Measurements from ENCODE around the gene BCAS4.

BCAS4 gene

GRCh38 chr20:50821994-50822393, 27.1 kb downstream of the BCAS4 start:
- Histone ChIP-seq H3K4me3 (ENCODE audit: control insufficient read depth in 1 of 7, extremely low read depth in 1 of 7, insufficient read depth in 4 of 7, low read depth in 2 of 7, low read length in 6 of 7) (no peak overlapping the region), H3K27ac (ENCODE audit: insufficient read depth in 1 of 2, low read depth in 1 of 2, low read length in 2 of 2, poor library complexity in 1 of 2, severe bottlenecking in 2 of 2) (no peak overlapping the region), H3K9me3 (ENCODE audit: control extremely low read depth in 1 of 5, control insufficient read depth in 4 of 5, insufficient read depth in 2 of 5, low read depth in 1 of 5, low read length in 4 of 5) (no peaks in the 10 kb centered on the region), H3K36me3 (ENCODE audit: control insufficient read depth in 4 of 4, insufficient read depth in 4 of 4, low read length in 3 of 4) (peaks cover 0 to 5% (median 0%) of the 10 kb centered on the region in 4 experiments), H3K4me1 (ENCODE audit: control extremely low read depth in 1 of 4, control insufficient read depth in 4 of 4, insufficient read depth in 4 of 4, low read length in 3 of 4) (peaks cover 0 to 36% (median 30%) of the 10 kb centered on the region in 4 experiments), H3K27me3 (replicated peaks in 2 of 5; ENCODE audit: control insufficient read depth in 4 of 5, insufficient read depth in 5 of 5, low read length in 4 of 5) (no peaks in the 10 kb centered on the region)
- ChIA-PET CTCF (interaction anchor here (1.0 to 2.2 kb wide), 5 partner anchors 18 to 109 kb away, joined by 3 to 9 read pairs (median 5); partner anchors contain the start of genes ADNP and BCAS4), POLR2A (no interaction called here)
- 71% methylated on average over 7 of the region's 7 CpGs for WGBS (ENCODE audit: insufficient coverage)
- no peak for DNase-seq

GRCh38 chr20:50823319-50823718, 28.5 kb downstream of the BCAS4 start:
- Histone ChIP-seq H3K36me3 (ENCODE audit: control insufficient read depth in 4 of 4, insufficient read depth in 4 of 4, low read length in 3 of 4) (peaks cover 0 to 10% (median 0%) of the 10 kb centered on the region in 4 experiments), H3K4me3 (ENCODE audit: control insufficient read depth in 1 of 7, extremely low read depth in 1 of 7, insufficient read depth in 4 of 7, low read depth in 2 of 7, low read length in 6 of 7) (no peak overlapping the region), H3K27me3 (replicated peaks in 2 of 5; ENCODE audit: control insufficient read depth in 4 of 5, insufficient read depth in 5 of 5, low read length in 4 of 5) (no peaks in the 10 kb centered on the region), H3K4me1 (ENCODE audit: control extremely low read depth in 1 of 4, control insufficient read depth in 4 of 4, insufficient read depth in 4 of 4, low read length in 3 of 4) (peaks cover 0 to 25% (median 24%) of the 10 kb centered on the region in 4 experiments), H3K27ac (ENCODE audit: insufficient read depth in 1 of 2, low read depth in 1 of 2, low read length in 2 of 2, poor library complexity in 1 of 2, severe bottlenecking in 2 of 2) (no peak overlapping the region), H3K9me3 (ENCODE audit: control extremely low read depth in 1 of 5, control insufficient read depth in 4 of 5, insufficient read depth in 2 of 5, low read depth in 1 of 5, low read length in 4 of 5) (no peaks in the 10 kb centered on the region)
- CTCF ChIA-PET = interaction anchor here (0.7 to 1.4 kb wide), 5 partner anchors 28 to 108 kb away, joined by 3 to 5 read pairs (median 3); partner anchors contain the start of genes ADNP and BCAS4
- WGBS (ENCODE audit: insufficient coverage) = 100% methylated on average over 2 of the region's 6 CpGs
- POLR2A ChIA-PET = interaction anchor here (1.1 kb wide), 1 partner anchor 108 kb away, joined by 3 read pairs; the partner anchor contains the start of gene ADNP
- no peak for DNase-seq

- Histone ChIP-seq H3K27me3 (replicated peaks in 2 of 5; ENCODE audit: control insufficient read depth in 4 of 5, insufficient read depth in 5 of 5, low read length in 4 of 5) (no peaks in the 10 kb centered on the region), H3K36me3 (ENCODE audit: control insufficient read depth in 4 of 4, insufficient read depth in 4 of 4, low read length in 3 of 4) (peaks cover 0 to 13% (median 0%) of the 10 kb centered on the region in 4 experiments), H3K4me1 (ENCODE audit: control extremely low read depth in 1 of 4, control insufficient read depth in 4 of 4, insufficient read depth in 4 of 4, low read length in 3 of 4) (peaks cover 0 to 22% (median 20%) of the 10 kb centered on the region in 4 experiments), H3K27ac (ENCODE audit: insufficient read depth in 1 of 2, low read depth in 1 of 2, low read length in 2 of 2, poor library complexity in 1 of 2, severe bottlenecking in 2 of 2) (no peak overlapping the region), H3K4me3 (ENCODE audit: control insufficient read depth in 1 of 7, extremely low read depth in 1 of 7, insufficient read depth in 4 of 7, low read depth in 2 of 7, low read length in 6 of 7) (no peak overlapping the region), H3K9me3 (ENCODE audit: control extremely low read depth in 1 of 5, control insufficient read depth in 4 of 5, insufficient read depth in 2 of 5, low read depth in 1 of 5, low read length in 4 of 5) (no peaks in the 10 kb centered on the region)
- ChIA-PET CTCF (interaction anchor here (0.7 to 1.5 kb wide), 5 partner anchors 17 to 63 kb away, joined by 3 to 5 read pairs (median 3); no protein-coding TSS in a partner anchor), POLR2A (no interaction called here)
- 98% methylated on average over 3 of the region's 3 CpGs for WGBS (ENCODE audit: insufficient coverage)
- no peak for DNase-seq
Observed at GRCh38 chr20:50824137-50824536, 29.3 kb downstream of the BCAS4 start.

- WGBS (ENCODE audit: insufficient coverage) = 100% methylated on average over 2 of the region's 2 CpGs
- POLR2A ChIA-PET = no interaction called here
Observed at GRCh38 chr20:50826121-50826520, 31.3 kb downstream of the BCAS4 start.

GRCh38 chr20:50828363-50829136, 33.7 kb downstream of the BCAS4 start:
- H3K4me1 ChIP-seq (ENCODE audit: control extremely low read depth in 1 of 4, control insufficient read depth in 4 of 4, insufficient read depth in 4 of 4, low read length in 3 of 4) = no peaks in the 10 kb centered on the region
- 97% methylated on average over 13 of the region's 13 CpGs for WGBS (ENCODE audit: insufficient coverage)
- ChIA-PET CTCF (no interaction called here), POLR2A (no interaction called here)
- H3K27me3 ChIP-seq (replicated peaks in 2 of 5; ENCODE audit: control insufficient read depth in 4 of 5, insufficient read depth in 5 of 5, low read length in 4 of 5) = no peaks in the 10 kb centered on the region
- no peaks in the 10 kb centered on the region for H3K9me3 ChIP-seq (ENCODE audit: control extremely low read depth in 1 of 5, control insufficient read depth in 4 of 5, insufficient read depth in 2 of 5, low read depth in 1 of 5, low read length in 4 of 5)
- H3K4me3 ChIP-seq (ENCODE audit: control insufficient read depth in 1 of 7, extremely low read depth in 1 of 7, insufficient read depth in 4 of 7, low read depth in 2 of 7, low read length in 6 of 7) = no peak overlapping the region
- H3K36me3 ChIP-seq (ENCODE audit: control insufficient read depth in 4 of 4, insufficient read depth in 4 of 4, low read length in 3 of 4) = peaks cover 2 to 40% (median 9%) of the 10 kb centered on the region in 4 experiments
- no peak for DNase-seq
- H3K27ac ChIP-seq (ENCODE audit: insufficient read depth in 1 of 2, low read depth in 1 of 2, low read length in 2 of 2, poor library complexity in 1 of 2, severe bottlenecking in 2 of 2) = no peak overlapping the region

More at GRCh38 chr20:50826121-50826520, 31.3 kb downstream of the BCAS4 start:
- Histone ChIP-seq H3K4me3 (ENCODE audit: control insufficient read depth in 1 of 7, extremely low read depth in 1 of 7, insufficient read depth in 4 of 7, low read depth in 2 of 7, low read length in 6 of 7) (no peak overlapping the region), H3K27ac (ENCODE audit: insufficient read depth in 1 of 2, low read depth in 1 of 2, low read length in 2 of 2, poor library complexity in 1 of 2, severe bottlenecking in 2 of 2) (no peak overlapping the region), H3K36me3 (ENCODE audit: control insufficient read depth in 4 of 4, insufficient read depth in 4 of 4, low read length in 3 of 4) (peaks cover 0 to 21% (median 3%) of the 10 kb centered on the region in 4 experiments), H3K9me3 (ENCODE audit: control extremely low read depth in 1 of 5, control insufficient read depth in 4 of 5, insufficient read depth in 2 of 5, low read depth in 1 of 5, low read length in 4 of 5) (no peaks in the 10 kb centered on the region), H3K4me1 (ENCODE audit: control extremely low read depth in 1 of 4, control insufficient read depth in 4 of 4, insufficient read depth in 4 of 4, low read length in 3 of 4) (peaks cover 0 to 10% (median 9%) of the 10 kb centered on the region in 4 experiments), H3K27me3 (replicated peaks in 2 of 5; ENCODE audit: control insufficient read depth in 4 of 5, insufficient read depth in 5 of 5, low read length in 4 of 5) (no peaks in the 10 kb centered on the region)
- no peak for DNase-seq
- CTCF ChIA-PET = interaction anchor here (1.0 to 1.1 kb wide), 2 partner anchors 35 to 38 kb away, joined by 3 read pairs; no protein-coding TSS in a partner anchor

- no peak for DNase-seq
- H3K27ac ChIP-seq (ENCODE audit: insufficient read depth in 1 of 2, low read depth in 1 of 2, low read length in 2 of 2, poor library complexity in 1 of 2, severe bottlenecking in 2 of 2) = no peak overlapping the region
- no peaks in the 10 kb centered on the region for H3K9me3 ChIP-seq (ENCODE audit: control extremely low read depth in 1 of 5, control insufficient read depth in 4 of 5, insufficient read depth in 2 of 5, low read depth in 1 of 5, low read length in 4 of 5)
- no peaks in the 10 kb centered on the region for H3K4me1 ChIP-seq (ENCODE audit: control extremely low read depth in 1 of 4, control insufficient read depth in 4 of 4, insufficient read depth in 4 of 4, low read length in 3 of 4)
- no peaks in the 10 kb centered on the region for H3K27me3 ChIP-seq (replicated peaks in 2 of 5; ENCODE audit: control insufficient read depth in 4 of 5, insufficient read depth in 5 of 5, low read length in 4 of 5)
- peaks cover 2 to 52% (median 10%) of the 10 kb centered on the region in 4 experiments for H3K36me3 ChIP-seq (ENCODE audit: control insufficient read depth in 4 of 4, insufficient read depth in 4 of 4, low read length in 3 of 4)
- CTCF ChIA-PET = interaction anchor here (0.9 to 2.1 kb wide), 3 partner anchors 13 to 98 kb away, joined by 3 to 5 read pairs (median 3); partner anchors contain the start of gene BCAS4
- POLR2A ChIA-PET = no interaction called here
- WGBS (ENCODE audit: insufficient coverage) = 100% methylated on average over 2 of the region's 6 CpGs
- no peak overlapping the region for H3K4me3 ChIP-seq (ENCODE audit: control insufficient read depth in 1 of 7, extremely low read depth in 1 of 7, insufficient read depth in 4 of 7, low read depth in 2 of 7, low read length in 6 of 7)
Observed at GRCh38 chr20:50831622-50832021, 36.8 kb downstream of the BCAS4 start.

- POLR2A ChIA-PET = no interaction called here
- no peaks in the 10 kb centered on the region for H3K27me3 ChIP-seq (replicated peaks in 2 of 5; ENCODE audit: control insufficient read depth in 4 of 5, insufficient read depth in 5 of 5, low read length in 4 of 5)
- no peaks in the 10 kb centered on the region for H3K9me3 ChIP-seq (ENCODE audit: control extremely low read depth in 1 of 5, control insufficient read depth in 4 of 5, insufficient read depth in 2 of 5, low read depth in 1 of 5, low read length in 4 of 5)
- no peaks in the 10 kb centered on the region for H3K4me1 ChIP-seq (ENCODE audit: control extremely low read depth in 1 of 4, control insufficient read depth in 4 of 4, insufficient read depth in 4 of 4, low read length in 3 of 4)
- H3K4me3 ChIP-seq (ENCODE audit: control insufficient read depth in 1 of 7, extremely low read depth in 1 of 7, insufficient read depth in 4 of 7, low read depth in 2 of 7, low read length in 6 of 7) = no peak overlapping the region
- no peak for DNase-seq
- no peak overlapping the region for H3K27ac ChIP-seq (ENCODE audit: insufficient read depth in 1 of 2, low read depth in 1 of 2, low read length in 2 of 2, poor library complexity in 1 of 2, severe bottlenecking in 2 of 2)
- peaks cover 2 to 53% (median 13%) of the 10 kb centered on the region in 4 experiments for H3K36me3 ChIP-seq (ENCODE audit: control insufficient read depth in 4 of 4, insufficient read depth in 4 of 4, low read length in 3 of 4)
- CTCF ChIA-PET = no interaction called here
- 100% methylated on average over 3 of the region's 5 CpGs for WGBS (ENCODE audit: insufficient coverage)
Observed at GRCh38 chr20:50834599-50835005, 39.7 kb downstream of the BCAS4 start.
